Loucy (cell line): Measurements from ENCODE around the gene NAALADL2.

ENCODE experiments used
- H2AFZ ChIP-seq: fragments of 200-600 bp; sonication (generic); 2 replicates; pipeline ENCODE4 v1.6.0; 2016; ENCODE audit warnings: antibody characterized with exemption, mild to moderate bottlenecking, low read length, moderate library complexity
- H3F3A ChIP-seq: fragments of 200-600 bp; 2 replicates; pipeline ENCODE4 v1.6.0; 2016; ENCODE audit warnings: antibody characterized with exemption, low read depth, mild to moderate bottlenecking
- H3K27me3 ChIP-seq: fragments of 200-600 bp; sonication (generic); 2 replicates; pipeline ENCODE4 v1.6.1; 2014; ENCODE audit warnings: low read length, mild to moderate bottlenecking; ENCODE audit not compliant: insufficient read depth, poor library complexity, severe bottlenecking
- H3K36me3 ChIP-seq: fragments of 200-600 bp; sonication (generic); 2 replicates; pipeline ENCODE4 v1.6.1; 2016; ENCODE audit warnings: low read length; ENCODE audit not compliant: insufficient read depth
- H3K4me1 ChIP-seq: fragments of 200-600 bp; sonication (generic); 2 replicates; pipeline ENCODE4 v1.5.1; 2014; ENCODE audit warnings: low read length, mild to moderate bottlenecking; ENCODE audit not compliant: insufficient read depth, poor library complexity, severe bottlenecking
- H3K4me2 ChIP-seq: fragments of 200-600 bp; sonication (generic); 2 replicates; pipeline ENCODE4 v1.6.0; 2014; ENCODE audit warnings: antibody characterized with exemption, low read length, low read depth, mild to moderate bottlenecking; ENCODE audit not compliant: poor library complexity, severe bottlenecking
- H3K4me3 ChIP-seq: fragments of 200-600 bp; sonication (generic); 2 replicates; pipeline ENCODE4 v1.5.1; 2014; ENCODE audit warnings: low read length, mild to moderate bottlenecking, mixed read lengths; ENCODE audit not compliant: poor library complexity, severe bottlenecking
- H3K79me2 ChIP-seq: fragments of 200-600 bp; sonication (generic); 2 replicates; pipeline ENCODE4 v1.6.1; 2014; ENCODE audit warnings: low read length; ENCODE audit not compliant: insufficient read depth
- H3K9ac ChIP-seq: fragments of 200-600 bp; sonication (generic); 2 replicates; pipeline ENCODE4 v1.6.0; 2014; ENCODE audit warnings: mild to moderate bottlenecking, low read depth, low read length, moderate library complexity; ENCODE audit not compliant: poor library complexity, severe bottlenecking
- H3K9me2 ChIP-seq: fragments of 200-600 bp; sonication (generic); replicated peaks from 2 replicates; pipeline ENCODE4 v1.6.1; 2016; ENCODE audit warnings: low read depth, low read length, mixed read lengths
- H3K9me3 ChIP-seq: fragments of 200-600 bp; sonication (generic); 2 replicates; pipeline ENCODE4 v1.6.1; 2014; ENCODE audit warnings: mild to moderate bottlenecking, antibody characterized with exemption, low read length, low read depth; ENCODE audit not compliant: insufficient read depth
- H4K20me1 ChIP-seq: fragments of 200-600 bp; sonication (generic); 2 replicates; pipeline ENCODE4 v1.6.0; 2014; ENCODE audit warnings: antibody characterized with exemption, low read length, mild to moderate bottlenecking; ENCODE audit not compliant: insufficient read depth, poor library complexity, severe bottlenecking
- CTCF ChIP-seq: fragments of 200-600 bp; sonication (generic); conservative IDR thresholded peaks from 2 replicates; pipeline ENCODE4 v1.5.1; 2014; ENCODE audit warnings: mild to moderate bottlenecking, antibody characterized with exemption, low read length
- EZH2phosphoT487 ChIP-seq: fragments of 200-600 bp; IDR thresholded peaks from 2 replicates; pipeline ENCODE4 v1.6.1; 2018; ENCODE audit warnings: antibody characterized with exemption, mild to moderate bottlenecking, moderate library complexity, borderline replicate concordance

The NAALADL2 gene

GRCh38 chr3:174882789-174883188 lies 23.7 kb downstream of the NAALADL2 start:
- no peak overlapping the region for H3K9ac ChIP-seq
- H3F3A ChIP-seq: no peaks in the 10 kb centered on the region
- no peak for TF ChIP-seq CTCF
- no peak for TF ChIP-seq EZH2phosphoT487
- H3K9me2 ChIP-seq: no peaks in the 10 kb centered on the region
- H3K4me1 ChIP-seq: no peaks in the 10 kb centered on the region
- H3K79me2 ChIP-seq: no peaks in the 10 kb centered on the region
- no peaks in the 10 kb centered on the region for H4K20me1 ChIP-seq
- no peak overlapping the region for H2AFZ ChIP-seq
- no peak overlapping the region for H3K4me2 ChIP-seq
- H3K36me3 ChIP-seq: no peaks in the 10 kb centered on the region
- H3K9me3 ChIP-seq: no peaks in the 10 kb centered on the region
- H3K27me3 ChIP-seq: no peaks in the 10 kb centered on the region
- H3K4me3 ChIP-seq: no peak overlapping the region

DNA sequence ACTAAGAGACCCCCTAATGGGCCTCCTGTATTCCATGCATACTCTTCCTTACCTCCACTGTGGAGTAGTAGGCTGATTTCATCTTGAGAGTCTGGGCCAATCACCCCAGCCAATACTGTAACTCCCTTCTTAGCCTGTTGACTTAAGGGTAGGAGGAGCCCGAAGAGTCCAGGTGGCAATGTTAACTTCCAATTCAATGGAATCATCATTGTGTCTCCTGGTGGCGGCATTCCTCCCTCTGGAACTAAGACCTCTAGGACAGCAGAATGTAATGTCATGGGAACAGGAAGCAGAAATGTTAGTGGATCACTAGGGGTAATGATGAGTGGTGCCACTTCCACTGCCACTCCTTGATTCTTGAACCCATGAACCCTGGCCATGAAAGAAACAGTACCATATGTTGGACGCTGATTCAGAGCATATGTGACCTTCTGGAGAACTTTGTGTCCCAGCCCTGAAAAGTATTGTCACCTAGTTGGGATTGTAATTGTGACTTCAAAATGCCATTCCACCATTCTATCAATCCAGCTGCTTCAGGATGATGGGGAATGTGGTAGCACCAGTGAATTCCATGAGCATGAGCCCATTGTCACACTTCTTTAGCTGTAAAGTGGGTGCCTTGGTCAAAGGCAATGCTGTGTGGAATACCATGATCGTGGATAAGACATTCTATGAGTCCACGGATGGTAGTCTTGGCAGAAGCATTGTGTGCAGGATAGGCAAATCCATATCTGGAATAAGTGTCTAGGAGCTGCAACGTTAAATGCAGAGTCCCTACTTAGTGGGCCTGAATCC lies 24.9 kb downstream of the NAALADL2 start:
- no peaks in the 10 kb centered on the region for H3K4me1 ChIP-seq
- H3K9me2 ChIP-seq: no peaks in the 10 kb centered on the region
- H2AFZ ChIP-seq: no peak overlapping the region
- H3K27me3 ChIP-seq: no peaks in the 10 kb centered on the region
- no peak for TF ChIP-seq EZH2phosphoT487
- no peak for TF ChIP-seq CTCF
- no peaks in the 10 kb centered on the region for H3F3A ChIP-seq
- H3K9me3 ChIP-seq: no peaks in the 10 kb centered on the region
- H4K20me1 ChIP-seq: no peaks in the 10 kb centered on the region
- no peaks in the 10 kb centered on the region for H3K36me3 ChIP-seq
- H3K79me2 ChIP-seq: no peaks in the 10 kb centered on the region
- no peak overlapping the region for H3K4me3 ChIP-seq
- H3K9ac ChIP-seq: no peak overlapping the region
- H3K4me2 ChIP-seq: no peak overlapping the region

GRCh38 chr3:174884776-174885568 lies 25.8 kb downstream of the NAALADL2 start:
- TF ChIP-seq CTCF (no peak), EZH2phosphoT487 (no peak)
- H3K9me2 ChIP-seq: no peaks in the 10 kb centered on the region
- no peaks in the 10 kb centered on the region for H4K20me1 ChIP-seq
- H3K36me3 ChIP-seq: no peaks in the 10 kb centered on the region
- no peak overlapping the region for H3K4me2 ChIP-seq
- H3K9me3 ChIP-seq: no peaks in the 10 kb centered on the region
- H3K4me3 ChIP-seq: no peak overlapping the region
- H3K4me1 ChIP-seq: no peaks in the 10 kb centered on the region
- H3K9ac ChIP-seq: no peak overlapping the region
- no peaks in the 10 kb centered on the region for H3K27me3 ChIP-seq
- no peaks in the 10 kb centered on the region for H3K79me2 ChIP-seq
- H3F3A ChIP-seq: no peaks in the 10 kb centered on the region
- no peak overlapping the region for H2AFZ ChIP-seq
